NCI-H345 treated with DMSO at 0.1 percent for 48 hours (cell line): ENCODE results near the gene NDUFAF2.
"Not testable (repeated sequence)": the region's sequence is repeated elsewhere in the genome, so short reads cannot be mapped to it uniquely, and the experiment has no call there.

Source experiments
- DNase-seq: peaks from one replicate; lab custom pipeline; 2025; ENCODE audit not compliant: unreplicated experiment; lab: John Stamatoyannopoulos, UW

NDUFAF2 gene

DNA sequence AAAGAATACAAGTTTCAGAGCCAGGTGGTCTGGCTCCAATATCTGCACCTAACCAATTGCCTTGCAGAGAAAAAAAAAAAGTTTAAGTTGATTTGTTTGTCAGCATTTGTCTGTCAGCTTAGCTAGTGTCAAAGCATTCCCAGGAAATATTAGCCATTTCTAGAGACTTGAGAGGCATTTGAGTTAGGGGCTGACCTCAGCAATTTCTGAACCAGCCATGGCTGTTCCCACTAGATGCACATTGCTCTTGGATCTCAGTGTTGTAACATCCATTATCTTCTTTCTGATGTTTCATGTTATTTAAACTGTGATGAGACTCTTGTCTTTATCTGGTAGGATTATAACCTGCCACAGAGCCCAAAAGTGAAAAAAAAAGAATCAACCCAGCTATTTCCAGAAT, 102.3 kb downstream of the NDUFAF2 start:
- DNase-seq, result no peak

DNA sequence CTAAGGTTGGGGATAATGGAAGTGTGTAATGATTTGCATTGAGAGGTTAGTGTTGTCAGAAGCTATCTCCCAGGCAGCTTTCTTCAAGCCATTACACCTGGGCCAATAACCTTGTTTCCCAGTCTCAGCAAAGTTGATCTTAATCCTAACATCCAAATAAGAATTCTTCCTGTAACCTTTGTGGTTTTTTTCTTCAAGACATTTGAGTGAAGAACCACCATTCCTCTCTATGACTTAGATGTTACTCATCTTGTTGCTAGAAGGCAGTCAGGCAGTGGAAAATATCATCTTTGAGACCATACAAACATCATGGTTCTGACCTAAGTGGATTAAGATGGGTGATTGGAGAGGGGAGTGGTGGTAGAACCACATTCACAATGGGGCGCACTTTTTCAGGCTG, 103.5 kb downstream of the NDUFAF2 start:
- DNase-seq, result no peak

DNA sequence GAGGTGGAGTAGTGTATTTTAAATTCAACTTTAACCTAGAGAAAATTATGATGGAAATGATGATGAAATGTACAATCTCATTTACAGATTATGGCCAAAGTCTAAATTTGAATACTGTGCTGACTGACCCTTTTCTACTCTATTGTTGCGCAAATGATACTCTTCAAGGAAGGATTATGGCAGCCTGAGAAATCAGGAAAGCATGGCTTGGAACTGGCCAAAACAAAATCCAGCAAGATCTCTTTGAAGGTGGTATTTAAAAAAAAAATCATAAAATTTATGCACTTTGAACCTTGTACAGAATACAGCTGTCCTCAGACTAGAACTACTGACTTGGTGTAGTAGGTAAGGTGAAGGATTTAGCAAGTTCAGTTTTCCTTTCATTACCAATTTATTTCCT, 105.3 kb downstream of the NDUFAF2 start:
- no peak for DNase-seq

DNA sequence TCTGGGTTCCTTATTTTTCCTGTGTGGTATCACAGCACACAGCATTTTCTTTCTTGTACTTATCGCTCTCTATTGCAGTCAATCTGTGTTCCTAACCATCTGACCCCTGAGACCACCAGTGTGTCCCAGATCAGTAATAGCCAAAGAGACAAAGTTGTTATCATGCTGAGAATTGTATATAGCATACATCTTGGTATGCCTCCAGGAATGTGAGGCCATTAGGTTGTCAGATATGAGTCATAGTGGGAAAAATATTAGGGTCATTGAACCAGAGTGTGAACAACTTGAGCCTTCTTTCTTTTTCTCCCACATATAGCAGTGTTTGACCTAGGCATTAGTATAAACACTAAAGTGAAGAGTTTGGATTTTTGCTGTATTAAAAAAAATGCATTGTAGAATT, 106.3 kb downstream of the NDUFAF2 start:
- DNase-seq, result no peak

DNA sequence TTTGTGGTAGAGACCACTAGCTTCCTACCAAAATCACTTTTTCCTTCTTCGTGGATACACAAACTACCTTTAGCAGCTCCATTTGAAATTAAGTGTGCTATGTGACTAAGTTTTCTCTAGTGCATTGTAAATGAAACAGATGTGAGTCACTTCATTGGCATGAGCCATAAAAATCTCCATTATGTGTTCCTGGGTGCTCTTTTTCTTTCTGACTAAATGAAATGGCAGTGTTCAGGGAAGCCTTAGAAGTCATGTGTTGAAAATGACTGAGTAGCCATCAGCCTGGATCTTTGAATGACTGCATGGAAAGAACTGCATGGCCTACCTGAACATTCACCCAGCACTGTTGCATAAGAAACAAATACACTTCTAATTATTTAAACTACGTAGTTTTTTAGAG, 107.9 kb downstream of the NDUFAF2 start:
- DNase-seq, result no peak

DNA sequence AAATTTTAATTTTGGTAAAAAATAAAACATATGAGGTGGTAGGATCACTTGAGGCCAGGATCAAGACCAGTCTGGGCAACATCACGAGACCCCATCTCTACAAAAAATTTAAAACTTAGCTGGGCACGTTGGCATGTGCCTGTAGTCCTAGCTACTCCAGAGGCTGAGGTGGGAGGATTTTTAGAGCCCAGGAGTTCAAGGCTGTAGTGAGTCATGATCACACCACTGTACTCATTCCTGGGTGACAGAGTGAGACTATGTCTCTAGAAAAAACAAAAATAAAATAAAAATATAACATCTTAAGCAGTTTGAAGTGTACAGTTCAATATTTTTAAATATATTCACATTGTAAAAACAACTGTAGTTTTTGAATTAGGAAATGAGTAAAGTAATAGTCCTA, 108.9 kb downstream of the NDUFAF2 start:
- DNase-seq, result no peak

DNA sequence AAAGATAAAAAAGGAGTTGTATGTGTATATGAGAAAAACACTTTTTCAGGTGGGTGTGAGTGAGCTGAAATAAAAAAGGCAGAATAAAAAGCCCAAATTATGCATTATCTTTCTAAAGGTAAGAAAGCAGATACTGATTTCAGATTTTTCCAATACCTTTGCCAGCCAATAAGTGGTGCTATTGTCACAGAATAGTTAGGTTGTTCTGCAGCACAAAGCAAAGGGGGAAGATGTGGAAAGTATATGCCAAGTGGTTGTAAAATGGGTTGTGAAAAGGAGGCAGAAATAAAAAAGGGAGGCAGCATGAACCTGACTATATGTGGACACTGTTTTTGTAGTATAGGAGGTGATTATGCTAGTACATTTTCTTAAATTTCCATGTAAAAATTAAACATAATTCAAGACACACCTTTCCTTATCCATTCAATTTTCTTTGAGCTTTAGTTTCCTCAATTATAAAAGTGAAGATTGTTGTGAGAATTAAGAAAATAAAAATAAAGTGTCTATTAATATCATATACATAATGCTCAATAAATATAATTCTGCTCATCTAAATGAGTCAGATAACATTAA, 110.5 kb downstream of the NDUFAF2 start:
- peak; percentile 11 for DNase-seq

DNA sequence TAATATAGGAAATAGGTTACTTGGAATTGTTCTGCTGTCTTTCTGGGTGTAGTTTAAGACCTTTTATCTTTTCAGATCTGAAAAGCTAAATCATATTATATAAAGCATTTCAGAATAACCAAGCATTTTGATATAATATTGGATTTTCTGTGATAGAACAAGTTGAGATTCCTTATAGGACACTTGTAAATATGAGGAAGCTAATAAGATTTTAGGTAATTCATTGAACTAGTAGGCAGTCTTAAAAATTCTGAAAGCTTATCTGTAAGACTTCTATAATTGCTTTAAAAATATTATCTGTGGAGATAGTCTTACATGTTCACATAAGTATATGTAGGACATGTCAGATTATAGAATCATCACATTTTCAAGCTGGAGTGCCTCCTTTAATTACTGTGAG, 114.5 kb downstream of the NDUFAF2 start:
- DNase-seq, result no peak

DNA sequence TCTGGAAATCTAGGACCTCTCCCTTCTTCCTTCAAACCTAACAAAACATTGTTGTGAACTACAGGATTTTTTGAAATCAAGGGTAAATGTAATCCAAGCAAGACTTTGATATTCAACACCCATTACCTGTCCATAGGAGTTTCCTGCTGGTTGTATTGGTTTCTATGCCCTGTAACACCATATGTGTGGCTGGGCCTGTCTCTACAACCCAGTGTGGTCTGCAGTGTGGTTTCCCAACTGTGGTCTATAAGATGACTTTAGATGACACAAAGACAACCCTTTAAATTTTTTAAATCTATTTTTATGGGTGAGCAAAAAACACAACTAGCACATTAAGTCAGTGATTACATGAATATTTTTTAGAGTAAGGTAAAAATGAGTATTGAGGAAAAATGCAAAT, 124.1 kb downstream of the NDUFAF2 start:
- DNase-seq, result no peak

DNA sequence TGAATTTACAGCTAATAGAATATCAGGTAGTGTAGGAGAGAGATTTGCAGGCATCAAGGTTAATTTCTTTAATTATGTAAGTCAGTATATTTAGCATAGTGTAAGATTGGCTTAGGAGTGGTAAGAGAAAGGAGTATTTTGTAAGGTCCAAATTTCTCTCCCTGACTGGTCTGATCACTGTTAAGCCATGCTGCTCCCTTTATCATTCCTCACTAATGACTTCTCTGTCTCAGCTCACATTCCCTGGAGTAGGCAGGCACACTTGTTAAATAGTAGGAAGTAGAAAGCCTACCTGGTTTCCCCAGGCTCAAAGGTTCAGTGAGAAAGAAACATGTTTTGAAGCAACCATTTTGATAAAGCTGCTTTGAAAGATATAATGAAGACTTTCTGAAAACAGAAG, 126.5 kb downstream of the NDUFAF2 start:
- DNase-seq, result no peak

DNA sequence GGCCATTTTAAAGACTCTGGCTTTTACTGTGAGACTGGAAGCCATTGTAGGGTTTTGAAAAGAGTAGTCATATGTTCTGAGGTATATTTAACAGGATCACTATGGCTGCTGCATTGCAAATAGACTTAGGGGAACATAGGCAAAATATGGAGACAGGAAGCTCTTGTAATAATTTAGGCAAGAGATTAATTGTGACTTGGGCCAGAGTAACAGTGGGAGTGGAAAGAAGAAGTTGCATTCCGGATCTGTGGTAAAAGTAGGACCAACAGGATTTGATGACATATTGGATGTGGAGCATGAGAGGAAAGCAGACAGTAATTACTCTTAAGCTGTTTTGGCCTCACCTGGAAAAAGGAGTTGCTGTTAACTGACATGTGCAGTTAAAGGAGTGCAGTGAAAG, 131.6 kb downstream of the NDUFAF2 start:
- DNase-seq, result no peak

DNA sequence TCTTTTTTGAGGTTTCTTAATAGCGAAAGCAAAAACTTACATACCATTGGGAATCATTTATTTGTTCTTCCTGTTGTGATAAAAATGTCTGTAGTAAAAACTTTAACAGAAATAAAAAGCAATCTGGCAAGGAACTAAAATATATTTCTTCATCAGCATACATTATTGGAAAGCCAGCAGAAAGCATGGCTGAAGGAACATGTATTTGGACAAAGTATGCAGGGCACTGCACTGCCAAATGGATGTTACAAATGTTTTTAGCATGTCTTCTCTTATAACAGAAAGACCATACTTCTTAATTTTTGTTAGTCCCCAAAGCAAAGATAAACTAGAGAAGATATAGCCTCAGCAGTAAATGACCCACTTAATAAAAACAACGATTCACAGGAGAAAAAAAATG, 136.7 kb downstream of the NDUFAF2 start:
- DNase-seq, result no peak

DNA sequence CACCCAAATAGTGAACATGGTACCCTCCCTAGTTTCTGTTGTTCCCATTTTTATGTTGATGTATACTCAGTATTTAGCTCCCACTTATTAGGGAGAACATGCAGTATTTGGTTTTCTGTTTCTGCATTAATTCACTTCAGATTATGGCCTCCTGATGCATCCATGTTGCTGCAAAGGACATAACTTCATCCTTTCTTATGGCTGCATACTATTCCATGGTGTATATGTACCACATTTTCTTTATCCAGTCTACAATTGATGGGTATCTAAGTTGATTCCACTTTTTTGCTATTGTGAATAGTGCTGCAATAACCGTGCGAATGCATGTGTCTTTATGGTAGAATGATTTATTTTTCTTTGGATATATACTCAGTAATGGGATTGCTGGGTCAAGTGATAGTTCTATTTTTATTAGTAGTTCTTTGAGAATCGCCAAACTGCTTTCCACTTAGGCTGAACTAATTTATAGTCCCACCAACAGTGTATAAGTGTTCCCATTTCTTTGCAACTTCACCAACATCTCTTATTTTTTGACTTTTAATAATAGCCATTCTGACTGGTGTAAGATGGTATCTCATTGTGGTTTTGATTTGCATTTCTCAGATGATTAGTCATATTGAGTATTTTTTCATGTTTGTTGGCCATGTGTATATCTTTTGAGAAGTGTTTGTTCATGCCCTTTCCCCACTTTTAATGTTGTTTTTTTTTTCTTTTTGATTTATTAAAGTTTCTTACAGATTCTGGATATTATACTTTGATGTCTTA, 137.7 kb downstream of the NDUFAF2 start:
- DNase-seq, result no peak

DNA sequence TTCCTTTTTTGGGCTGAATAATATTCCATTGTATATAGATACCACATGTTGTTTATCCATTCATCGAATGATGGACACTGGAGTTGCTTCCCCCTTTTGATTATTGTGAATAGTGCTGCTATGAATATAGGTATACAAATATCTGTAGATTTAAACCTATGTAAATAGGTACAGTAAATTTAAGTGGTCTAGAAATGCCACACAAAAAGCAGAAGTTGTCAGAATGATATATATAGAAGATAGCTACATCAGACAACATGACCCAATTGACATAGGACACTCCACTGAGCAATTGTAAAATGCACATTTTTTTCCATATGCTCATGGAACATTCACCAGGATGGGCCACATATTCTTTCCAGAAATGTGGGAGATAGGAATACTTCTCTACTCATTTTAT, 139.7 kb downstream of the NDUFAF2 start:
- DNase-seq, result no peak

DNA sequence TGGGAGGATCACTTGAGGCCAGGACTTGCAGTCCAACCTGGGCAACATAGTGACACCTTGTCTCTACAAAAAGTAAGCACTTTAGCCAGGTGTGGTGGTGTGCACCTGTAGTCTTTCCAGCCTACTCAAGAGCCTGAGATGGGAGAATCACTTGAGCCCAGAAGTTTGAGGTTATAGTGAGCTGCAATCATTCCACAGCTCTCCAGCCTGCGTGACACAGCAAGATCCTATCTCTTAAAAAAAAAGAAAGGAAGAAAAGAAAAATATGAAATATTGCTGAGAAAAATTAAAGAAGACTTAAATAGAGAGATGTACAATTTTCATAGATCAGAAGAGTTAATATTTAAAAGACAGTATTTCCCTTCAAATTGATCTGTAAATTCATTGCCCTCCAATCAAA, 140.9 kb downstream of the NDUFAF2 start:
- no peak for DNase-seq

DNA sequence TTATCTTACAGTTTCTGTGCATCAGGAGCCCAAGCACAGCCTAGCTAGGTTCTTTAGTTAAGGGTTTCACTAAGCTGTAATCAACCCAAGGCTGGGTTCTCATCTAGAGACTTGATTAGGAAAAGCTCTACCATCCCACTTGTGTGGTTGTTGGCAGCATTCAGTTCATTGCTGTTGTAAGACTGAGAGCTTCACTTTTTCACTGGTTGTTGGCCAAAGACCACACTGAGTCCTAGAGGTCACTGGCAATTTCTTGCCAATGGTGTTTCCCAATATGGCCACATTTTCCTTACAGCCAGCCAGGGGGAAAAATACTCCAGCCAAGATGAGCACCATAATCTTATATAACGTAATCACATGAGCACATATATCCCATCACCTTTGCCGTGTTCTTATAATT, 142.9 kb downstream of the NDUFAF2 start:
- no peak for DNase-seq

DNA sequence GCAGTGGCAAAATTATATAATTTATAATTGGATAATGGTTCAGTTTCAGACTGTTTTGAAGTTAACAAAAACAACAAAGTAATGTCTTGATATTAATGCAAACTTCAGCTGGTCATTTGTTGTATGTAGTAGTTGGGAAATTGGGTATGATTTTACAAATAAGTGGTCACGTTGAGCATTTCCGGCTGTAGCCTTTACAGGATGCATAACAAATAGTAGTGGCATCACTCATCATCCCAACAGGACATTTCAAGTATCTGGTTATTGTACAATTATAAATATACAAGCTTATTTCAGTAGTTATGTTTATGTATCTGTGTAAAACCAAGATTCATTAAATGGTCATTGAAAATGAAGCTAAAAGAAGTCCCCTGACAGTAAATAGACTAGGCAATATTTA, 144.3 kb downstream of the NDUFAF2 start:
- no peak for DNase-seq

DNA sequence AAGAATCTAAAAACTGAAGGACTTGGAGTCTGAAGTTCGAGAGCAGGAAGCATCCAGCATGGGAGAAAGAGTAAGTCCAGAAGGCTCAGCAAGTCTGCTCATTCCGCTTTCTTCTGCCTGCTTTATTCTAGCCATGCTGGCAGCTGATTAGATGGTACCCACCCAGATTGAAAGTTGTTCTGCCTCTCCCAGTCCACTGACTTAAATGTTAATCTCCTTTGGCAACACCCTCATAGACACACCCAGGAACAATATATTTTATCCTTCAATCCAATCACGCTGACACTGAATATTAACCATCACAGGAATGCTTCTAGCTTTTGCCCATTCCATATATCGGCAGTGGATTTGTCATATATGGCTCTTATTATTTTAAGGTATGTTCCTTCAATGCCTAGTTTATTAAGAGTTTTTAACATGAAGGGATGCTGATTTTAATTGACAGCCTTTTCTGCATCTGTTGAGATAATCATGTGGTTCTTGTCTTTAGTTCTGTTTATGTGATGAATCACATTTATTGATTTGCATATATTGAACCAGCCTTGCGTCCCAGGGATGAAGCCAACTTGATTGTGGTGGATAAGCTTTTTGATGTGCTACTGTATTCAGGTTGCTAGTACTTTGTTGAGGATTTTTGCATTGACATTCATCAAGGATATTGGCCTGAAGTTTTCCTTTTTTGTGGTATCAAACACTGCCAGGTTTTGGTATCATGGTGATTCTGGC, 148.2 kb downstream of the NDUFAF2 start:
- not testable (repeated sequence) for DNase-seq

DNA sequence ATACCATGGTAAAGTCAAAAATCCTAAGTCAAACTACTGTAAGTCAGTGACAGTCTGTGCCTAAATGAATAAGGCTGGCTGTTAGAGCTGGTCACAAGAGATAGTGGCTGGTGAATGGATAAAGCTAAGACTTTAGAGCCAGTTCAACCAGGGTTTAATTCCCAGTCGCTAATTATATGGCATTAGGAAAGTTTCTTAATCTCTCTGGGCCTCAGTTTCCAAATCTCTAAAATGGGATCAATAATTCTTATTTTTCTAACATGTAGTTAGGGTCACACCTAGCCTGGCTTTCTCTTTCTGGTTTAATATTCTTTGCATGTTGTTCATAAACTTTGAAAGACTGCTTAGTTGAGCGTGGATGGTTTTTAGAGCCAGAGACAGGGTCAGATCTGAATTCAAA, 152.5 kb downstream of the NDUFAF2 start:
- no peak for DNase-seq

DNA sequence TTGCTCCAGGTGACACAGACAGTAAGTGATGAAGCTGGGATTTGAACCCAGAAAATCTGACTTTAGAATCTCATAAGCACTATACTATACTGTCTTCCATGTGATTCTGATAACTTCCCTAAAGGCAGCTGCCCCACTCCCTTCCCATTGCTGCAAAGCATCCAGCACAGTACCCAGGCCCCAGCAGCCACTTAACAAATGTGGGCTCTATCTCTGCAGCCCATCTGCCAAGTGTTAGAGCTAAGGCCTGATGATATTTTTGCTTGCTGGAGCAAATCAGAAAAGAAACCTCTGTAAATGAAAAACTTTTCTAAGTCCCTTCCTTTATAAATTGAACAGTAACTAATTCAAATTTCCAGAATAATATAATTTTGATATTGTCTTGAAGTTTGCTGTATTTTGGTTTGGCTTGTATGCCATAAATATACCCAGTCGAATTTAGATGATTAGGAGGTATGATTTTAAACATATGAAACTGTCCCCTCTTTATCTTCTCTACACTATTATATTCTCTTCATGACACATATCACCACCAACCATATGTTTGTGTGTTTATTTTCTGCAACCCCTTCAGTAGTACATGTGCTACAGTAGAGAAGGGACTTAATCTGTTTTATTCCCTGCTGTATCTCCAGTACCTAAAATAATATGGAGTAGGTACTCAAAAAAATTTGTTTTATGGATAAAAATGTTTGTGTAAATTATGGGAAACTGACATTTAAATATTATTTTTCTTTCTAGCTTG, 153.4 kb downstream of the NDUFAF2 start:
- DNase-seq, result no peak

DNA sequence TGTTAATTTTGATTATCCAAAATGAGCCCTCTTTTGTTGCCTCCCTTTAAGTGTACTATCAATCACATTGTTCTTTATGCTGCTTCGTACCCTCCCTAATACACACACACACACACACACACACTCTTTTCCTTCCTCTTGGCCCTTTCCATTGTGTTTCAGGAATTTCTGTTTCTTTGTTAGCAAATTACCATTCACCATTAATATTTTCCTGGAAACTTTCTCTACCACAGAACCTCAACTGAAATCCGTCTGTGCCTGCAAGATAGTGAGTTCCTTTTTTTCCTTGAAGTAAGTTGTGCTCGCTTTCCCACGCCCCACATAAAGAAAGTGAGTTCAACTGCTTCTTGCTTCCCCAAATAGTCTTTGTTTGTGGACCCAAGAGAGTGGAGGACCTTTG, 155.4 kb downstream of the NDUFAF2 start:
- DNase-seq, result no peak

DNA sequence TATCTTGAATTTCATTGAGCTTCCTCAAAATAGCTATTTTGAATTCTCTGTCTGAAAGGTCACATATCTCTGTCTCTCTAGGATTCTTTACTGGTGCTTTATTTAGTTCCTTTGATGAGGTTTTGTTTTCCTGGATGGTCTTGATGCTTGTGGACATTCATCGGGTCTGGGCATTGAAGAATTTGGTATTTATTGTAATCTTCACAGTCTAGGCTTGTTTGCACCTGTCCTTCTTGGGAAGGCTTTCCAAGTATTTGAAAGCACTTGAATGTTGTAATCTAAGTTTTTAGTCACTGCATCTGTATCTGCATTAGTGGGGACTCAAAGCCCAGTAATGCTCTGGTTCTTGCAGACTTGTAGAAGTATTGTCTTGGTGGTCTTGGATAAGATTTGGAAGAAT, 169.4 kb downstream of the NDUFAF2 start:
- no peak for DNase-seq
